Measurements from ENCODE around the gene SLC35C1. TPM values are rescaled to one million over a fixed set of nuclear protein-coding genes. Genes with fewer than 3 reads are reported as not detected.

Gene SLC35C1
- total and polyA plus RNA-seq, 2 of the 13 experiments (the other 11 are each of a cell fraction or from before 2014, with no cell fraction given), result 2.9 to 7.0 TPM

GRCh38 chr11:45804761-45805304, at the start of gene SLC35C1 (continued):
- TF ChIP-seq ZNF75D (CRISPR knock-in tag; IDR thresholded peaks at IDR 0.05; ENCODE audit: borderline replicate concordance), result no peak
- TF ChIP-seq MAX (IDR thresholded peaks at IDR 0.05), result peak; percentile 73
- TF ChIP-seq MIER2 (CRISPR knock-in tag; IDR thresholded peaks at IDR 0.05), result no peak
- TF ChIP-seq NKX3-1 (CRISPR knock-in tag; IDR thresholded peaks at IDR 0.05), result no peak
- peak; percentile 61 for TF ChIP-seq HOXA3 (CRISPR knock-in tag; IDR thresholded peaks at IDR 0.05)
- 0 out of 2 replicates have a peak, but pooled peaks have one; percentile 44 for TF ChIP-seq ARNT2 (CRISPR knock-in tag; IDR thresholded peaks at IDR 0.05; ENCODE audit: low read depth)
- no peak for TF ChIP-seq E2F1 (CRISPR knock-in tag; IDR thresholded peaks at IDR 0.05)
- TF ChIP-seq ZMYM4 (CRISPR knock-in tag; IDR thresholded peaks at IDR 0.05), result peak; percentile 61
- no peak for TF ChIP-seq SALL1 (CRISPR knock-in tag; IDR thresholded peaks at IDR 0.05)
- no peak for TF ChIP-seq ZNF7 (CRISPR knock-in tag; IDR thresholded peaks at IDR 0.05)
- TF ChIP-seq LCORL (IDR thresholded peaks at IDR 0.05), result no peak
- TF ChIP-seq LCORL (CRISPR knock-in tag; IDR thresholded peaks at IDR 0.05), result peak; percentile 60; the same call in 1 of the 2 replicates
- TF ChIP-seq ZNF558 (CRISPR knock-in tag; IDR thresholded peaks at IDR 0.05; ENCODE audit: borderline replicate concordance), result no peak
- TF ChIP-seq ELF1 (CRISPR knock-in tag; IDR thresholded peaks at IDR 0.05), result peak; percentile 91
- no peak for TF ChIP-seq RELA (CRISPR knock-in tag; IDR thresholded peaks at IDR 0.05)
- TF ChIP-seq NFIB (CRISPR knock-in tag; IDR thresholded peaks at IDR 0.05; ENCODE audit: borderline replicate concordance), result no peak
- TF ChIP-seq MYNN (CRISPR knock-in tag; IDR thresholded peaks at IDR 0.05; ENCODE audit: low read depth), result no peak
- no peak for TF ChIP-seq ZNF772 (CRISPR knock-in tag; IDR thresholded peaks at IDR 0.05)
- TF ChIP-seq ZZZ3 (CRISPR knock-in tag; IDR thresholded peaks at IDR 0.05; ENCODE audit: borderline replicate concordance), result no peak
- peak; percentile 68 for TF ChIP-seq SAP130 (CRISPR knock-in tag; IDR thresholded peaks at IDR 0.05; ENCODE audit: low read depth)
- peak; percentile 51; the same call in 1 of the 2 replicates for TF ChIP-seq ZNF12 (CRISPR knock-in tag; IDR thresholded peaks at IDR 0.05)
- TF ChIP-seq ZNF609 (CRISPR knock-in tag; IDR thresholded peaks at IDR 0.05; ENCODE audit: borderline replicate concordance), result 0 out of 2 replicates have a peak, but pooled peaks have one; percentile 40
- peak; percentile 28; the same call in 1 of the 2 replicates for TF ChIP-seq KAT8 (CRISPR knock-in tag; IDR thresholded peaks at IDR 0.05)
- TF ChIP-seq TBL1XR1 (IDR thresholded peaks at IDR 0.05; ENCODE audit: borderline replicate concordance, low read length, partially characterized antibody), result no peak
- TF ChIP-seq ZBTB2 (CRISPR knock-in tag; IDR thresholded peaks at IDR 0.05; ENCODE audit: low read depth), result no peak

Measured in HepG2 (cell line).